Naive thymus-derived CD4-positive, alpha-beta T cell (primary cell): ENCODE results near the gene NDUFV3. TPM values are rescaled to one million over a fixed set of nuclear protein-coding genes. Genes with fewer than 3 reads are reported as not detected.
A peak's percentile ranks its signal among the peaks of the same experiment; 100 is the strongest.

Experiments
- ATAC-seq: fragments of 150-1000 bp; cut with Tn5 transposase; 2 replicates; pipeline ENCODE4 v1.10.0; 2021; ENCODE audit warnings: mild to moderate bottlenecking, moderate library complexity
- CTCF ChIA-PET: fragments of 350-600 bp; sonication (Branson Sonifier 250); formaldehyde crosslinking; loops from one replicate; lab custom pipeline; 2021; ENCODE audit warnings: antibody characterized with exemption; lab: Charles Lee
- POLR2A ChIA-PET: fragments of 350-600 bp; sonication (Branson Sonifier 250); formaldehyde crosslinking; loops from one replicate; lab custom pipeline; 2021; ENCODE audit warnings: antibody characterized with exemption, inconsistent platforms; lab: Charles Lee
- DNase-seq, 9 donors: peaks; one replicate each; pipeline versions ENCODE4 v3.0.0 to v3.0.0-alpha.2; 2020 to 2022; ENCODE audit warnings: mixed read lengths in 1 of 9
- H3K27ac ChIP-seq: one replicate; pipeline ENCODE4 v1.7.0; 2013; ENCODE audit warnings: mild to moderate bottlenecking, low read depth, low read length, moderate library complexity
- H3K27me3 ChIP-seq, 2 donors: one replicate each; pipeline ENCODE4 v1.7.0; 2013; ENCODE audit warnings: low read length in 2 of 2, mild to moderate bottlenecking in 2 of 2, moderate library complexity in 2 of 2; ENCODE audit not compliant: control insufficient read depth in 2 of 2, insufficient read depth in 2 of 2
- H3K36me3 ChIP-seq, 3 experiments: 1 replicate in 2 of 3; 2 replicates in 1 of 3; pipeline ENCODE4 v1.7.0; 2013; ENCODE audit warnings: low read length in 3 of 3, mild to moderate bottlenecking in 3 of 3, moderate library complexity in 1 of 3; ENCODE audit not compliant: insufficient read depth in 3 of 3, control insufficient read depth in 2 of 3
- H3K4me1 ChIP-seq, 2 donors: one replicate each; pipeline ENCODE4 v1.7.0; 2013; ENCODE audit warnings: low read length in 2 of 2, mild to moderate bottlenecking in 2 of 2, moderate library complexity in 1 of 2; ENCODE audit not compliant: control insufficient read depth in 2 of 2, insufficient read depth in 2 of 2
- H3K4me3 ChIP-seq: 2 replicates; pipeline ENCODE4 v1.7.0; 2013; ENCODE audit warnings: mild to moderate bottlenecking, low read length
- H3K9me3 ChIP-seq, 3 experiments: 1 replicate in 2 of 3; 2 replicates in 1 of 3; pipeline ENCODE4 v1.7.0; 2013; ENCODE audit warnings: low read length in 3 of 3; ENCODE audit not compliant: control insufficient read depth in 2 of 3
- H3K27ac Mint-ChIP-seq, 9 donors: one replicate each; pipeline ENCODE4 v1.8.0; 2020 to 2022; ENCODE audit warnings: mixed read lengths in 9 of 9, mild to moderate bottlenecking in 8 of 9, moderate library complexity in 5 of 9, inconsistent platforms in 2 of 9
- H3K27me3 Mint-ChIP-seq, 5 donors: one replicate each; pipeline ENCODE4 v1.8.0; 2021 to 2022; ENCODE audit warnings: mixed read lengths in 5 of 5, mild to moderate bottlenecking in 1 of 5
- H3K36me3 Mint-ChIP-seq, 5 donors: one replicate each; pipeline ENCODE4 v1.8.0; 2020 to 2022; ENCODE audit warnings: mixed read lengths in 5 of 5, mild to moderate bottlenecking in 3 of 5, inconsistent platforms in 1 of 5
- H3K4me1 Mint-ChIP-seq, 7 donors: one replicate each; pipeline ENCODE4 v1.8.0; 2020 to 2022; ENCODE audit warnings: mixed read lengths in 7 of 7, mild to moderate bottlenecking in 3 of 7, inconsistent platforms in 1 of 7
- H3K4me3 Mint-ChIP-seq, 10 donors: one replicate each; pipeline ENCODE4 v1.8.0; 2020 to 2022; ENCODE audit warnings: mild to moderate bottlenecking in 10 of 10, mixed read lengths in 10 of 10, moderate library complexity in 6 of 10, inconsistent platforms in 2 of 10
- H3K9me3 Mint-ChIP-seq, 11 donors: one replicate each; pipeline ENCODE4 v1.8.0; 2020 to 2022; ENCODE audit warnings: mixed read lengths in 11 of 11, mild to moderate bottlenecking in 4 of 11, inconsistent platforms in 1 of 11, moderate library complexity in 1 of 11
- intact Hi-C, 2 donors: fragments of 100-400 bp; cut with micrococcal nuclease; formaldehyde crosslinking; loops; one replicate each; pipeline ENCODE4 v1.15.1; 2023
- polyA plus RNA-seq, 2 donors: library from polyadenylated mRNA; unstranded; fragments of 300-500 nt; fragmentation: Illumina TruSeq; gene quantifications; one replicate each; pipeline ENCODE4 v1.2.3, GENCODE V29; 2021
- total RNA-seq, 6 experiments: library from RNA in 5 of 6; stranded (reverse) in 5 of 6; gene quantifications; 1 replicate in 5 of 6; 2 replicates in 1 of 6; pipeline ENCODE4 v1.2.3 and lab custom pipeline; 2021 to 2026

NDUFV3 gene
- total and polyA plus RNA-seq, 7 experiments from 2014 or later, result 20.0 to 33.1 (median 28.4) TPM

DNA sequence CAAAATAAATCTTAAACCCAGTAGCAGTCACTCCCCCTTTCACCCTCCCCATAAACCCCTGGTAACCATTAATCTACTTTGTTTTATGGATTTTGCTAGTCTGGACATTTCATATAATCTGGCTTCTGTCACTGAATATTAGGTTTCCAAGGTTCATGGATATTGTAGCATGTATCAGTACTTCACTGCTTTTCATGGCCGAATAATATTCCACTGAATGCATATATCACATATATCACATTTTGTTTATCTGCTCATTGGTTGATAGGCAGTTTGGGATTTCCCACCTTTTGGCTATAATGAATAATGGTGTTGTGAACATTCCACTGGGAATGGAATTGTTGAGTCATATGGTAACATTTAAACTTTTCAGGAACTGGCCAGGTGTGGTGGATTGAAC lies 9.2 kb upstream of the NDUFV3 start:
- Histone ChIP-seq H3K4me3 (no peak overlapping the region), H3K27ac (no peak overlapping the region), H3K4me1 (peaks cover 7 to 8% of the 10 kb centered on the region in 2 donors), H3K27me3 (no peaks in the 10 kb centered on the region), H3K9me3 (no peaks in the 10 kb centered on the region), H3K36me3 (peaks cover 0 to 4% (median 0%) of the 10 kb centered on the region in 3 experiments)
- ATAC-seq, result no peak
- Mint-ChIP-seq H3K4me3 (no peak overlapping the region), H3K27ac (no peak overlapping the region), H3K4me1 (peaks cover 8 to 24% (median 17%) of the 10 kb centered on the region in 7 donors), H3K9me3 (peaks cover 0 to 6% (median 0%) of the 10 kb centered on the region in 11 donors), H3K36me3 (peaks cover 0 to 4% (median 0%) of the 10 kb centered on the region in 5 donors), H3K27me3 (peaks cover 0 to 6% (median 0%) of the 10 kb centered on the region in 5 donors)
- intact Hi-C loops, result no loop called here
- ChIA-PET CTCF (no interaction called here), POLR2A (interaction anchor here (0.6 to 1.5 kb wide), 2 partner anchors 9 to 52 kb away, joined by 3 to 8 read pairs; partner anchors contain the start of gene NDUFV3)
- no peak for DNase-seq

DNA sequence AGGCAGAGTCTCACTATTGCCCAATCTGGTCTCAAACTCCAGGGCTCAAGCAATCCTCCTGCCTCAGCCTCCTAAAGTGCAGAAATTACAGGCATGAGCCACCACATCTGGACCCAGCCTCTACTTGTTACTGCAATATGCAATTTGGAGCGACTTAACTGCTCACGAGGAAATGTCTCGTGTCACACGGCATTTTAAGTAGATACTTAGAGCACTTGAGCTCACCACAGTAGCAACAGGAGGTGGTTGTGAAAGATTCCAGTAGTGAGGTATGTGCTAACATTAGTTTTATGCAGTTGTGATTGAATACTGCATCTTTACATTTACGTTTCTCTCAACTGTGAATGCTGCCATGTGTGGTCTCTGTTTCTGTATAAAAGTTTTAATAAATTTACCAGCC lies 5.8 kb upstream of the NDUFV3 start:
- Mint-ChIP-seq H3K36me3 (no peaks in the 10 kb centered on the region), H3K4me1 (peaks cover 2 to 4% (median 2%) of the 10 kb centered on the region in 7 donors), H3K4me3 (no peak overlapping the region), H3K27me3 (no peaks in the 10 kb centered on the region), H3K27ac (no peak overlapping the region), H3K9me3 (no peaks in the 10 kb centered on the region)
- ChIA-PET CTCF (no interaction called here), POLR2A (no interaction called here)
- Histone ChIP-seq H3K27me3 (no peaks in the 10 kb centered on the region), H3K36me3 (no peaks in the 10 kb centered on the region), H3K9me3 (no peaks in the 10 kb centered on the region), H3K27ac (no peak overlapping the region), H3K4me1 (peaks cover 1 to 3% of the 10 kb centered on the region in 2 donors), H3K4me3 (no peak overlapping the region)
- no peak for DNase-seq
- ATAC-seq, result no peak
- intact Hi-C loops, result no loop called here

DNA sequence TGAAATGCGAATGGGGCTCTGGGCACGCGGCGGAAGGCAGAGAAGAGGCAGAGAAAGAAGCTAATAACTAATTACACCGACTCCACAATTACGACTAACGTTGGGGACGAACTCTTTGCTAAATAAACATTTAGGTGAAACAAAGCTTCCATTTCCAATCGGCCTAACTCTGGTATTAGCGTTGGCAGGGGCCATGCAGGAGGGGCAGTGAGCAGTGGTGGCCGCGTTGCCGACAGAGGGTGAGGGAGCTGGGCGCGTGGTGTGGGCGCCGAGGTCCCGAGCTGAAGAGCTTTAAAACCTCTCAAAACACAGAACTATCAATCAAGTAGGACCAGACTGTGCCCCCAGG lies 553 bp upstream of the NDUFV3 start:
- Histone ChIP-seq H3K4me1 (peaks cover 6 to 8% of the 10 kb centered on the region in 2 donors), H3K36me3 (peaks cover 0 to 8% (median 0%) of the 10 kb centered on the region in 3 experiments), H3K4me3 (peak overlapping the region; percentile 94), H3K27ac (peak overlapping the region; percentile 97), H3K27me3 (no peaks in the 10 kb centered on the region), H3K9me3 (no peaks in the 10 kb centered on the region)
- no peak for DNase-seq
- H3K27me3 Mint-ChIP-seq, result no peaks in the 10 kb centered on the region
- peak overlapping the region; percentile 87 to 96 (median 90) for H3K4me3 Mint-ChIP-seq
- intact Hi-C loops, result loop anchor here (2.0 to 10.0 kb wide), 3 partner anchors 58 to 896 kb away; partner anchors contain the start of genes PDXK (in 1 of the 2) and RRP1 (in 1 of the 2)
- H3K27ac Mint-ChIP-seq, result peak overlapping the region; percentile 92 to 98 (median 97)
- H3K4me1 Mint-ChIP-seq, result peaks cover 11 to 21% (median 19%) of the 10 kb centered on the region in 7 donors
- ChIA-PET POLR2A (interaction anchor here (0.8 to 3.5 kb wide), 8 partner anchors 8 to 299 kb away, joined by 3 to 44 read pairs (median 5); partner anchors contain the start of genes PKNOX1 and WDR4), CTCF (interaction anchor here (0.9 kb wide), 1 partner anchor 83 kb away, joined by 3 read pairs; no protein-coding TSS in a partner anchor)
- H3K9me3 Mint-ChIP-seq, result no peaks in the 10 kb centered on the region
- peaks cover 0 to 9% (median 6%) of the 10 kb centered on the region in 5 donors for H3K36me3 Mint-ChIP-seq
- ATAC-seq, result no peak

DNA sequence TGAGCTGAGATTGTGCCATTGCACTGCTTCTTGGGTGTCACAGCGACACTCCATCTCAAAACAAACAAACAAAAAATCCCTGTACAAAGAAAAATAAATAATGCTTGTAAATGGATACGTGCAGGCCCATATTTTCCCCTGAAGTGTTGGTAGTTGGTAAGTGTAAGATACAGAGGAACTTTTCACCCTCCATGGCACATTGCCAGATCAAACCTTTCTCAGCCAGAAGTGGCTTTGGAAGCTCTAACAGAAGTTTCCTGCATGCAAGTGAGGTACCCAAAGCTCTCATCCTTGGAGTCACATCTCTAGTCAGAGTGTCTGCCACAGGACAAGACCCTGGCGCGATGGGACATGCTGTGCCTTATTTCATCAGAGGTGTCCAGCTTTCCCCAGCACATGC lies 7.3 kb downstream of the NDUFV3 start:
- H3K9me3 ChIP-seq, result no peaks in the 10 kb centered on the region
- DNase-seq (no peak), ATAC-seq (no peak)
- H3K4me3 ChIP-seq, result no peak overlapping the region
- Mint-ChIP-seq H3K27me3 (no peaks in the 10 kb centered on the region), H3K9me3 (no peaks in the 10 kb centered on the region), H3K36me3 (peaks cover 0 to 29% (median 7%) of the 10 kb centered on the region in 5 donors), H3K4me3 (peak overlapping the region in 1 of 10 donors; percentile 36), H3K4me1 (peaks cover 4 to 24% (median 20%) of the 10 kb centered on the region in 7 donors), H3K27ac (no peak overlapping the region)
- ChIA-PET POLR2A (interaction anchor here (0.9 kb wide), 1 partner anchor 22 kb away, joined by 3 read pairs; no protein-coding TSS in a partner anchor), CTCF (no interaction called here)
- H3K36me3 ChIP-seq, result peaks cover 8 to 60% (median 10%) of the 10 kb centered on the region in 3 experiments
- H3K27ac ChIP-seq, result no peak overlapping the region
- H3K4me1 ChIP-seq, result no peaks in the 10 kb centered on the region
- H3K27me3 ChIP-seq, result no peaks in the 10 kb centered on the region
- intact Hi-C loops, result no loop called here

DNA sequence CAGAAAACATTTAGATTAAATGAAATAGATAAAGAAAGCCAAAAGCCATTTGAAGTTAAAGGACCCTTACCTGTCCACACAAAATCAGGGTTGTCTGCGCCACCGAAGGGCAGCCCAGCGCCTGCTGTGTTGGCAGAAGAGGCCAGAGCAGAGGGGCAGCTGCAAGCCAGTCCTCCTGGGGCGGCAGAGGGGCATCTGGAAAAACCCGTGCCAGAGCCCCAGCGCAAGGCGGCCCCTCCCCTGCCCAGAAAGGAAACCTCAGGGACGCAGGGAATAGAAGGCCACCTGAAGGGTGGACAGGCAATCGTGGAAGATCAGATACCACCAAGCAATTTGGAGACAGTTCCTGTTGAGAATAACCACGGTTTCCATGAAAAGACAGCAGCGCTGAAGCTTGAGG lies 10.7 kb downstream of the NDUFV3 start:
- intact Hi-C loops, result no loop called here
- DNase-seq (no peak), ATAC-seq (no peak)
- Mint-ChIP-seq H3K27ac (peak overlapping the region in 1 of 9 donors; percentile 38), H3K27me3 (no peaks in the 10 kb centered on the region), H3K9me3 (peaks cover 0 to 2% (median 0%) of the 10 kb centered on the region in 11 donors), H3K4me1 (peaks cover 0 to 9% (median 3%) of the 10 kb centered on the region in 7 donors), H3K4me3 (no peak overlapping the region), H3K36me3 (peaks cover 0 to 26% (median 16%) of the 10 kb centered on the region in 5 donors)
- Histone ChIP-seq H3K4me1 (no peaks in the 10 kb centered on the region), H3K9me3 (no peaks in the 10 kb centered on the region), H3K36me3 (peaks cover 3 to 60% (median 7%) of the 10 kb centered on the region in 3 experiments), H3K4me3 (no peak overlapping the region), H3K27me3 (no peaks in the 10 kb centered on the region), H3K27ac (no peak overlapping the region)
- CTCF ChIA-PET, result no interaction called here
- POLR2A ChIA-PET, result interaction anchor here (1.1 kb wide), 1 partner anchor 11 kb away, joined by 3 read pairs; the partner anchor contains the start of gene NDUFV3

DNA sequence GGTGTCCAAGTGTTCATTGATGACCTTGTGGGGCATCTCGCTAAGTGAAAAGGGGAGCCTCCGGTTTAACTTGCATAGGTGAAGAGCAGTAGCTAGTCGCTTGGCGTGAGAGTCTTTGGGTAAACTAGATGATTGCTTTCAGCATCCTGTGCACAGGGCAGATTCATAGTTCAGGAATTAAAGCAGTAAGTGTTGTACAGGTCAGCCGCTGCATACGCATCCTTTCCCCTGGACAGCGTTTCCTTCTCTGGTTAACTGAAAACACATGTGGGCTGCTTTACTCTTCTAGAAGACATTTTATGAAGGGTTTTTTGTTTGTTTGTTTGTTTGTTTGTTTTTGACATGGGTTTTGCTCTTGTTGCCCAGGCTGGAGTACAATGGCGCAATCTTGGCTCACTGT lies 12.1 kb downstream of the NDUFV3 start:
- H3K27me3 ChIP-seq, result no peaks in the 10 kb centered on the region
- peaks cover 0 to 24% (median 17%) of the 10 kb centered on the region in 5 donors for H3K36me3 Mint-ChIP-seq
- ATAC-seq, result no peak
- peaks cover 0 to 2% (median 0%) of the 10 kb centered on the region in 11 donors for H3K9me3 Mint-ChIP-seq
- H3K4me3 ChIP-seq, result no peak overlapping the region
- no peaks in the 10 kb centered on the region for H3K27me3 Mint-ChIP-seq
- no peak for DNase-seq
- peaks cover 3 to 68% (median 7%) of the 10 kb centered on the region in 3 experiments for H3K36me3 ChIP-seq
- H3K9me3 ChIP-seq, result no peaks in the 10 kb centered on the region
- ChIA-PET POLR2A (interaction anchor here (0.7 kb wide), 1 partner anchor 41 kb away, joined by 3 read pairs; no protein-coding TSS in a partner anchor), CTCF (no interaction called here)
- peaks cover 0 to 7% (median 3%) of the 10 kb centered on the region in 7 donors for H3K4me1 Mint-ChIP-seq
- H3K27ac ChIP-seq, result no peak overlapping the region
- H3K27ac Mint-ChIP-seq, result no peak overlapping the region
- H3K4me3 Mint-ChIP-seq, result no peak overlapping the region
- no peaks in the 10 kb centered on the region for H3K4me1 ChIP-seq
- intact Hi-C loops, result no loop called here
